ENCODE measurements around the gene SH2D3C.
A peak's percentile ranks its signal among the peaks of the same experiment; 100 is the strongest.

The SH2D3C gene

GRCh38 chr9:127715470-127716337 lies 62.8 kb downstream of the SH2D3C start, which contains the start of the genes PTRH1 and TTC16 (continued):
- TF ChIP-seq ZNF677 (tag by site-specific recombination; IDR thresholded peaks at IDR 0.05) (no peak), ZNF221 (tag by site-specific recombination; IDR thresholded peaks at IDR 0.05; ENCODE audit: borderline replicate concordance) (no peak), ZNF37A (tag by site-specific recombination; IDR thresholded peaks at IDR 0.05) (no peak), ZSCAN5A (tag by site-specific recombination; IDR thresholded peaks at IDR 0.05) (peak; percentile 32; the same call in 1 of the 2 replicates), ELK4 (IDR thresholded peaks at IDR 0.05; ENCODE audit: borderline replicate concordance, low read depth, low read length) (no peak), ZNF157 (tag by site-specific recombination; IDR thresholded peaks at IDR 0.05) (no peak), ZNF449 (tag by site-specific recombination; IDR thresholded peaks at IDR 0.05) (no peak), ZNF629 (tag by site-specific recombination; IDR thresholded peaks at IDR 0.05) (peak; percentile 92), ZNF658 (tag by site-specific recombination; IDR thresholded peaks at IDR 0.05) (no peak), ZNF555 (tag by site-specific recombination; conservative IDR thresholded peaks at IDR 0.05) (no peak), ZNF324 (tag by site-specific recombination; IDR thresholded peaks at IDR 0.05) (no peak), HOXD13 (CRISPR knock-in tag; IDR thresholded peaks at IDR 0.05; ENCODE audit: borderline replicate concordance) (no peak), WT1 (tag by site-specific recombination; IDR thresholded peaks at IDR 0.05) (no peak), ZNF398 (tag by site-specific recombination; IDR thresholded peaks at IDR 0.05) (peak; percentile 6; the same call in 1 of the 2 replicates), ZNF335 (tag by site-specific recombination; conservative IDR thresholded peaks at IDR 0.05) (peak; percentile 88), MYNN (tag by site-specific recombination; IDR thresholded peaks at IDR 0.05; ENCODE audit: borderline replicate concordance) (peak; percentile 85), GLIS2 (tag by site-specific recombination; IDR thresholded peaks at IDR 0.05) (peak; percentile 52), ZNF433 (tag by site-specific recombination; IDR thresholded peaks at IDR 0.05; ENCODE audit: low read depth) (no peak), KLF9 (tag by site-specific recombination; IDR thresholded peaks at IDR 0.05; ENCODE audit: low read depth) (peak; percentile 96), ZBTB11 (tag by site-specific recombination; conservative IDR thresholded peaks at IDR 0.05; ENCODE audit: low read depth) (peak; percentile 81), ZSCAN30 (tag by site-specific recombination; IDR thresholded peaks at IDR 0.05) (0 out of 2 replicates have a peak, but pooled peaks have one; percentile 49), ZNF341 (tag by site-specific recombination; IDR thresholded peaks at IDR 0.05; ENCODE audit: low read depth) (peak; percentile 61), KLF7 (tag by site-specific recombination; IDR thresholded peaks at IDR 0.05; ENCODE audit: borderline replicate concordance) (0 out of 2 replicates have a peak, but pooled peaks have one; percentile 41), ZNF248 (tag by site-specific recombination; IDR thresholded peaks at IDR 0.05) (no peak), PBX3 (CRISPR knock-in tag; IDR thresholded peaks at IDR 0.05) (no peak), ZXDB (tag by site-specific recombination; IDR thresholded peaks at IDR 0.05) (peak; percentile 42; the same call in 1 of the 2 replicates), ZBTB26 (tag by site-specific recombination; optimal IDR thresholded peaks at IDR 0.05) (peak; percentile 27)

All from HEK293 (cell line).